Activated CD4-positive, alpha-beta T cell treated with anti-CD3 and anti-CD28 coated beads, Interleukin-2, amount 50 U/mL, for 48 hours (primary cell): Measurements from ENCODE around the gene RNF180.
"Not testable (repeated sequence)": the region's sequence is repeated elsewhere in the genome, so short reads cannot be mapped to it uniquely, and the experiment has no call there.

ENCODE experiments used
- DNase-seq, 2 experiments: peaks; one replicate each; pipeline ENCODE4 v3.0.0-alpha.2; 2020

RNF180 gene

GRCh38 chr5:64407103-64407825 lies 241.6 kb downstream of the RNF180 start:
- not testable (repeated sequence) for DNase-seq

DNA sequence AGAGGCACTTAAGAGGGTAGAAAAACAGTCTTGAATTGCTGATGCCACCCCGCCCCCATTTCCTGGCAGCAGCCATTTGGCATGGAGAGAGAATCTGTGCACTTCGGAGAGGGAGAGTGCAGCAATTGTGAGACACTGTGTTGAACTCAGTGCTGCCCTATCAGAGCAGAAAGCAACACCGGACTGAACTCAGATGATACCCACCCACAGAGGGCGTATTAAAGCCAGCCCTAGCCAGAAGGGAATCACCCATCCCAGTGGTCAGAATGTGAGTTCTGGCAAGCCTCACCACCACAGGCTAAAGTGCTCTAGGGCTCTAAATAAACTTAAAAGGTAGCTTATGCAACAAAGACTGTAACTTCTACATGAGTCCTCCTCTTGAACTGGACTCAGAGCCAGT lies 251.7 kb downstream of the RNF180 start:
- no peak for DNase-seq

- no peak for DNase-seq
Observed at GRCh38 chr5:64418013-64418412, 252.4 kb downstream of the RNF180 start.
